ENCODE results near the gene LILRB3. TPM values are rescaled to one million over a fixed set of nuclear protein-coding genes. Genes with fewer than 3 reads are reported as not detected.

Gene LILRB3
- total and polyA plus RNA-seq, 5 donors = 0.95 to 5.7 (median 4.7) TPM

Other genes with a start within 250 kb of the LILRB3 start
- gene CACNG6, start 231.4 kb downstream of the LILRB3 start, total RNA-seq = not detected
- gene CACNG6, start 231.4 kb downstream of the LILRB3 start, polyA plus RNA-seq = not detected
- not detected for gene VSTM1, start 159.1 kb downstream of the LILRB3 start, total RNA-seq
- gene VSTM1, start 159.1 kb downstream of the LILRB3 start, polyA plus RNA-seq = not detected
- not detected for gene TARM1, start 141.6 kb downstream of the LILRB3 start, total RNA-seq
- not detected for gene TARM1, start 141.6 kb downstream of the LILRB3 start, polyA plus RNA-seq
- 1 to 10 TPM in 2 of 4 donors, under 1 TPM in 2; 0.72 to 1.5 (median 1.1) TPM for gene OSCAR, start 122.2 kb downstream of the LILRB3 start, total RNA-seq
- 0.45 TPM for gene OSCAR, start 122.2 kb downstream of the LILRB3 start, polyA plus RNA-seq
- 100 to 1,000 TPM; 264 to 472 (median 385) TPM for gene NDUFA3, start 120.2 kb downstream of the LILRB3 start, total RNA-seq
- gene NDUFA3, start 120.2 kb downstream of the LILRB3 start, polyA plus RNA-seq = 714 TPM
- 10 to 100 TPM; 15.8 to 17.4 (median 16.8) TPM for gene TFPT, start 107.3 kb downstream of the LILRB3 start, total RNA-seq
- gene TFPT, start 107.3 kb downstream of the LILRB3 start, polyA plus RNA-seq = 19.8 TPM
- gene PRPF31, start 107.3 kb downstream of the LILRB3 start, total RNA-seq = 10 to 100 TPM; 41.9 to 52.1 (median 43.7) TPM
- gene PRPF31, start 107.3 kb downstream of the LILRB3 start, polyA plus RNA-seq = 43.0 TPM
- 10 to 100 TPM; 20.3 to 26.5 (median 23.3) TPM for gene CNOT3, start 85.2 kb downstream of the LILRB3 start, total RNA-seq
- gene CNOT3, start 85.2 kb downstream of the LILRB3 start, polyA plus RNA-seq = 18.2 TPM
- gene LENG1, start 63.3 kb downstream of the LILRB3 start, total RNA-seq = 1 to 10 TPM; 5.3 to 7.6 (median 7.0) TPM
- 11.0 TPM for gene LENG1, start 63.3 kb downstream of the LILRB3 start, polyA plus RNA-seq
- 1 to 10 TPM; 1.0 to 3.8 (median 2.5) TPM for gene TMC4, start 49.8 kb downstream of the LILRB3 start, total RNA-seq
- gene TMC4, start 49.8 kb downstream of the LILRB3 start, polyA plus RNA-seq = 2.3 TPM
- 10 to 100 TPM; 18.9 to 23.6 (median 21.4) TPM for gene MBOAT7, start 33.4 kb downstream of the LILRB3 start, total RNA-seq
- 16.1 TPM for gene MBOAT7, start 33.4 kb downstream of the LILRB3 start, polyA plus RNA-seq
- 10 to 100 TPM; 17.6 to 22.1 (median 18.3) TPM for gene TSEN34, start 31.7 kb downstream of the LILRB3 start, total RNA-seq
- gene TSEN34, start 31.7 kb downstream of the LILRB3 start, polyA plus RNA-seq = 20.9 TPM
- 100 to 1,000 TPM; 704 to 879 (median 833) TPM for gene RPS9, start 22.1 kb downstream of the LILRB3 start, total RNA-seq
- 1,572 TPM for gene RPS9, start 22.1 kb downstream of the LILRB3 start, polyA plus RNA-seq
- gene LILRA6, start 19.8 kb upstream of the LILRB3 start, total RNA-seq = 1 to 10 TPM; 1.9 to 3.9 (median 2.5) TPM
- gene LILRA6, start 19.8 kb upstream of the LILRB3 start, polyA plus RNA-seq = 1.00 TPM
- gene LILRB5, start 34.3 kb upstream of the LILRB3 start, total RNA-seq = 10 to 100 TPM; 10.1 to 18.6 (median 12.4) TPM
- gene LILRB5, start 34.3 kb upstream of the LILRB3 start, polyA plus RNA-seq = 6.0 TPM
- gene LILRB2, start 58.1 kb upstream of the LILRB3 start, total RNA-seq = 1 to 10 TPM; 2.8 to 5.0 (median 4.8) TPM
- gene LILRB2, start 58.1 kb upstream of the LILRB3 start, polyA plus RNA-seq = 1.9 TPM
- 1 to 10 TPM; 1.7 to 2.7 (median 2.2) TPM for gene LILRA5, start 90.2 kb upstream of the LILRB3 start, total RNA-seq
- gene LILRA5, start 90.2 kb upstream of the LILRB3 start, polyA plus RNA-seq = 0.61 TPM
- not detected for gene LILRA4, start 116.2 kb upstream of the LILRB3 start, total RNA-seq
- not detected for gene LILRA4, start 116.2 kb upstream of the LILRB3 start, polyA plus RNA-seq
- gene LAIR1, start 141.9 kb upstream of the LILRB3 start, total RNA-seq = 1 to 10 TPM; 6.8 to 9.1 (median 8.1) TPM
- 2.9 TPM for gene LAIR1, start 141.9 kb upstream of the LILRB3 start, polyA plus RNA-seq
- gene TTYH1, start 192.5 kb upstream of the LILRB3 start, total RNA-seq = 1 to 10 TPM; 2.4 to 3.0 (median 2.9) TPM
- 3.6 TPM for gene TTYH1, start 192.5 kb upstream of the LILRB3 start, polyA plus RNA-seq
- 10 to 100 TPM; 66.2 to 87.4 (median 71.4) TPM for gene LENG8, start 226.2 kb upstream of the LILRB3 start, total RNA-seq
- gene LENG8, start 226.2 kb upstream of the LILRB3 start, polyA plus RNA-seq = 77.5 TPM
- 1 to 10 TPM; 2.1 to 4.1 (median 2.7) TPM for gene LENG9, start 240.8 kb upstream of the LILRB3 start, total RNA-seq
- 2.3 TPM for gene LENG9, start 240.8 kb upstream of the LILRB3 start, polyA plus RNA-seq

Data from right cardiac atrium (tissue), 5 donors.